Measurements from ENCODE around the gene LIPE. TPM values are rescaled to one million over a fixed set of nuclear protein-coding genes. Genes with fewer than 3 reads are reported as not detected.
A peak's percentile ranks its signal among the peaks of the same experiment; 100 is the strongest.

LIPE gene
- total and polyA plus RNA-seq, 4 donors = 6.7 to 34.2 (median 20.1) TPM

DNA sequence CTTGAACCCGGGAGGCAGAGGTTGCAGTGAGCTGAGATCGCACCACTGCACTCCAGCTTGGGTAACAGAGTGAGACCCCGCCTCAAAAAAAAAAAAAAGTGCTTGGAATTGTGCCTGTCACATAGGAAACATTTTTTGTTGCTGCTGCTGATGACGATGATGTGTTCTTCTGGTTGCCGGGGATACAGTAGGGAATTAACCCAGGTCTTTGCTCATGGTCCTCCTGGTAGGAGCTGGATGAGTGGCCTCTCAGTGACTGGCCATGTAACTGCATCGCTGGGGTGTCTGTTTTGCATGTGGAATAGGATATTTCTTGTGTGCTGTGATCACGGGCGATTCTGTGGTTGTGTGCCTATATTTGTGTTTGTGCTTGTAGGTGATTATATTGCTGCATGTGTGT, 32.4 kb downstream of the LIPE start:
- peaks cover 29% of the 10 kb centered on the region for H3K4me1 ChIP-seq (ENCODE audit: control insufficient read depth, insufficient read depth, low read length)
- WGBS (ENCODE audit: insufficient coverage) = 79% methylated on average over 8 of the region's 8 CpGs
- H3K9me3 ChIP-seq (ENCODE audit: control insufficient read depth, insufficient read depth, low read length) = no peaks in the 10 kb centered on the region
- no peak overlapping the region for H3K27ac ChIP-seq (ENCODE audit: low read depth, low read length)
- H3K4me3 ChIP-seq (ENCODE audit: low read depth, low read length) = no peak overlapping the region
- no peaks in the 10 kb centered on the region for H3K36me3 ChIP-seq (ENCODE audit: control insufficient read depth, insufficient read depth, low read length)
- no peak for DNase-seq (ENCODE audit: low read depth in 4 of 6, low spot score in 6 of 6)
- peaks cover 10% of the 10 kb centered on the region for H3K27me3 ChIP-seq (ENCODE audit: control insufficient read depth, insufficient read depth, low read length)

GRCh38 chr19:42392165-42392564, 35.0 kb downstream of the LIPE start:
- WGBS (ENCODE audit: insufficient coverage) = 87% methylated on average over 3 of the region's 4 CpGs
- peaks cover 14% of the 10 kb centered on the region for H3K27me3 ChIP-seq (ENCODE audit: control insufficient read depth, insufficient read depth, low read length)
- DNase-seq (ENCODE audit: low read depth in 4 of 6, low spot score in 6 of 6) = no peak
- no peaks in the 10 kb centered on the region for H3K9me3 ChIP-seq (ENCODE audit: control insufficient read depth, insufficient read depth, low read length)
- no peak overlapping the region for H3K4me3 ChIP-seq (ENCODE audit: low read depth, low read length)
- H3K36me3 ChIP-seq (ENCODE audit: control insufficient read depth, insufficient read depth, low read length) = no peaks in the 10 kb centered on the region
- peaks cover 19% of the 10 kb centered on the region for H3K4me1 ChIP-seq (ENCODE audit: control insufficient read depth, insufficient read depth, low read length)
- H3K27ac ChIP-seq (ENCODE audit: low read depth, low read length) = no peak overlapping the region

DNA sequence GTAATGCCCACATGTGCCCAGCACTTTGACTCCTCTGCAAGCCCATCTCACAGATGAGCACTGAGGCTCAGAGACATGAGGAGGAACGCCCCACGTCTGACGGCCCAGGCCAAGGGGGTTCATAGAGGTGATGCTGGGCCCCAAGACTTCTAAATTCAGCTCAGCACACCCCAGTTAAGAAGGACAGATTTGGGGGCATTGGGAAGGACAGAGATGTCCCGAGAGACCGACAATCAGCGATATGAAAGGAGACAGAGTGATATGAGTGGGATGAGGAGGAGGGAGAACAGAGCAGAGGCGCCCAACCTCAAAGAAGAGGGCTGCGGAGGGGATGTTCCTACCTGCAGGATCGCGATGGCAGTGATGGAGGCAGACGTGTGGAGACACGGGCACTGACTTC, 37.3 kb downstream of the LIPE start, which contains the start of gene CNFN:
TSS of gene CNFN (minus strand) at position 399 of the 400 bp plus-strand sequence. CDS start 1,260 bp downstream, outside the sequence.
- peaks cover 14% of the 10 kb centered on the region for H3K27me3 ChIP-seq (ENCODE audit: control insufficient read depth, insufficient read depth, low read length)
- H3K27ac ChIP-seq (ENCODE audit: low read depth, low read length) = no peak within 1 kb of the TSS
- peaks cover 11% of the 10 kb centered on the region for H3K4me1 ChIP-seq (ENCODE audit: control insufficient read depth, insufficient read depth, low read length)
- H3K9me3 ChIP-seq (ENCODE audit: control insufficient read depth, insufficient read depth, low read length) = no peaks in the 10 kb centered on the region
- no peak within 1 kb of the TSS for H3K4me3 ChIP-seq (ENCODE audit: low read depth, low read length)
- H3K36me3 ChIP-seq (ENCODE audit: control insufficient read depth, insufficient read depth, low read length) = no peaks in the 10 kb centered on the region
- no peak for DNase-seq (ENCODE audit: low read depth in 4 of 6, low spot score in 6 of 6)
- whole genome bisulfite sequencing (ENCODE audit: insufficient coverage) = 41% methylated on average over 9 of the region's 12 CpGs

GRCh38 chr19:42388851-42389489, 38.2 kb downstream of the LIPE start:
- DNase-seq (ENCODE audit: low read depth in 4 of 6, low spot score in 6 of 6) = no peak
- H3K4me1 ChIP-seq (ENCODE audit: control insufficient read depth, insufficient read depth, low read length) = peaks cover 11% of the 10 kb centered on the region
- H3K27ac ChIP-seq (ENCODE audit: low read depth, low read length) = no peak overlapping the region
- no peak overlapping the region for H3K4me3 ChIP-seq (ENCODE audit: low read depth, low read length)
- WGBS (ENCODE audit: insufficient coverage) = 82% methylated on average over 16 of the region's 20 CpGs
- no peaks in the 10 kb centered on the region for H3K9me3 ChIP-seq (ENCODE audit: control insufficient read depth, insufficient read depth, low read length)
- H3K36me3 ChIP-seq (ENCODE audit: control insufficient read depth, insufficient read depth, low read length) = no peaks in the 10 kb centered on the region
- H3K27me3 ChIP-seq (ENCODE audit: control insufficient read depth, insufficient read depth, low read length) = peaks cover 14% of the 10 kb centered on the region

DNA sequence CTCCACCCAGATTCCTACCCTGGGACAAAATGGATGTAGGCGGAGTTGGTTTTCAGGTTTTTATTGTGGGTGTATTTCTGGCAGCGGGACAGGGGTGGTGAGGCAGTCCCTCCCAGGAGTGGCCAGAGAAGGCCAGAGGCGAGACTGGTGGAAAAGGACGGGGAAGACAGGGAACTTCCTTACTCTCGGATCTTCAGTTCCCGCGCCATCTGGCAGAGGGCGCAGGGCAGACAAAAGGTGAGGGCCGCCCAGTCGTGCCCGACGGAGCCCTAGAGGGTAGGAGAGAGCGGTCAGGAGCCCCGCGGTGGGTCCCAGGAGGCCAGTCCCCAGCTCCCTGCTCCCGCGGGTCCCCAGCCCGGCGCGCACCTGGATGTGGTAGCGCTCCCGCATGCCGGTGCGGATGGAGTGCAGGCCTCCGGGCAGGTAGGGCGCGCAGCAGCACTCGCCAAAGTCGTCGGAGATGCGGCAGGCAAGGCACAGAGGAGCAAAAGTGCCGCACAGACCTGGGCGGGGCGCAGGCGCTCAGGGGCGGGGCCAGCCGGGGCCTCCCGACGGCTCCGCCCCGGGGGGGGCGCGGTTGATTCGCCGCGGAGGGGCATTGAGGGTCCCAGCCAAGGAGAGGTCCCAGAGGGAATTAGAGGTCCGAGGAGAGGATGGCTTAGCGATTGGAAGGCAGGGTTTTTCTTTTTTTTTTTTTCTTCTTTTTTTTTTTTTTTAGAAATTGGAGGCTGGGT, 40.0 kb downstream of the LIPE start:
- Histone ChIP-seq H3K9me3 (ENCODE audit: control insufficient read depth, insufficient read depth, low read length) (no peaks in the 10 kb centered on the region), H3K4me3 (ENCODE audit: low read depth, low read length) (peak overlapping the region; percentile 37), H3K27me3 (ENCODE audit: control insufficient read depth, insufficient read depth, low read length) (peaks cover 14% of the 10 kb centered on the region), H3K4me1 (ENCODE audit: control insufficient read depth, insufficient read depth, low read length) (peaks cover 11% of the 10 kb centered on the region), H3K27ac (ENCODE audit: low read depth, low read length) (no peak overlapping the region), H3K36me3 (ENCODE audit: control insufficient read depth, insufficient read depth, low read length) (no peaks in the 10 kb centered on the region)
- 2% methylated on average over 41 of the region's 48 CpGs for WGBS (ENCODE audit: insufficient coverage)
- DNase-seq (ENCODE audit: low read depth in 4 of 6, low spot score in 6 of 6) = peak in 2 of 6 donors; percentile 46 to 60

DNA sequence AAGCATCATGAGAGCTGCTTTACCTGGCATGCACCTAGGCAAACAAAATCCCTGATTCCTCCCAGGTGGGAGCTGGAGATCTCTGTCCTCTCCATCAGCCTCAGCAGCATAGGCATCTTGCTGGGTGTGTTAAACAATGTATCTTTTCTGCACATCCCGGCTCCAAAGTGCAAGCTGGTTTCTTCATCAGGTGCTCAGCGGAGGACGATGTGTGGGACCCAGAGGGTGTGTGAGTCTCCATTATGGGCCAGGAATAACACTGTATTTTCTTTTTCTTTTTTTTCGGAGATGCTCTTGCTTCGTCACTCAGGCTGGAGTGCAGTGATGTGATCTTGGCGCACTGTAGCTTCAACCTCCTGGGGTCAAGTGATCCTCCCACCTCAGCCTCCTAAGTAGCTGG, 47.0 kb downstream of the LIPE start:
- H3K27ac ChIP-seq (ENCODE audit: low read depth, low read length) = no peak overlapping the region
- H3K27me3 ChIP-seq (ENCODE audit: control insufficient read depth, insufficient read depth, low read length) = no peaks in the 10 kb centered on the region
- no peaks in the 10 kb centered on the region for H3K9me3 ChIP-seq (ENCODE audit: control insufficient read depth, insufficient read depth, low read length)
- H3K4me3 ChIP-seq (ENCODE audit: low read depth, low read length) = no peak overlapping the region
- peaks cover 22% of the 10 kb centered on the region for H3K36me3 ChIP-seq (ENCODE audit: control insufficient read depth, insufficient read depth, low read length)
- 74% methylated on average over 5 of the region's 6 CpGs for WGBS (ENCODE audit: insufficient coverage)
- DNase-seq (ENCODE audit: low read depth in 4 of 6, low spot score in 6 of 6) = no peak
- peaks cover 4% of the 10 kb centered on the region for H3K4me1 ChIP-seq (ENCODE audit: control insufficient read depth, insufficient read depth, low read length)

GRCh38 chr19:42378225-42379215, 48.7 kb downstream of the LIPE start:
- no peak overlapping the region for H3K4me3 ChIP-seq (ENCODE audit: low read depth, low read length)
- no peaks in the 10 kb centered on the region for H3K9me3 ChIP-seq (ENCODE audit: control insufficient read depth, insufficient read depth, low read length)
- no peak for DNase-seq (ENCODE audit: low read depth in 4 of 6, low spot score in 6 of 6)
- H3K36me3 ChIP-seq (ENCODE audit: control insufficient read depth, insufficient read depth, low read length) = peaks cover 38% of the 10 kb centered on the region
- H3K27ac ChIP-seq (ENCODE audit: low read depth, low read length) = no peak overlapping the region
- H3K27me3 ChIP-seq (ENCODE audit: control insufficient read depth, insufficient read depth, low read length) = no peaks in the 10 kb centered on the region
- WGBS (ENCODE audit: insufficient coverage) = 83% methylated on average over 12 of the region's 17 CpGs
- H3K4me1 ChIP-seq (ENCODE audit: control insufficient read depth, insufficient read depth, low read length) = peaks cover 4% of the 10 kb centered on the region

GRCh38 chr19:42376177-42376555, 51.0 kb downstream of the LIPE start:
- Histone ChIP-seq H3K36me3 (ENCODE audit: control insufficient read depth, insufficient read depth, low read length) (peaks cover 57% of the 10 kb centered on the region), H3K4me1 (ENCODE audit: control insufficient read depth, insufficient read depth, low read length) (peaks cover 4% of the 10 kb centered on the region), H3K4me3 (ENCODE audit: low read depth, low read length) (no peak overlapping the region), H3K9me3 (ENCODE audit: control insufficient read depth, insufficient read depth, low read length) (no peaks in the 10 kb centered on the region), H3K27me3 (ENCODE audit: control insufficient read depth, insufficient read depth, low read length) (no peaks in the 10 kb centered on the region), H3K27ac (ENCODE audit: low read depth, low read length) (no peak overlapping the region)
- WGBS (ENCODE audit: insufficient coverage) = 98% methylated on average over 15 of the region's 17 CpGs
- no peak for DNase-seq (ENCODE audit: low read depth in 4 of 6, low spot score in 6 of 6)

DNA sequence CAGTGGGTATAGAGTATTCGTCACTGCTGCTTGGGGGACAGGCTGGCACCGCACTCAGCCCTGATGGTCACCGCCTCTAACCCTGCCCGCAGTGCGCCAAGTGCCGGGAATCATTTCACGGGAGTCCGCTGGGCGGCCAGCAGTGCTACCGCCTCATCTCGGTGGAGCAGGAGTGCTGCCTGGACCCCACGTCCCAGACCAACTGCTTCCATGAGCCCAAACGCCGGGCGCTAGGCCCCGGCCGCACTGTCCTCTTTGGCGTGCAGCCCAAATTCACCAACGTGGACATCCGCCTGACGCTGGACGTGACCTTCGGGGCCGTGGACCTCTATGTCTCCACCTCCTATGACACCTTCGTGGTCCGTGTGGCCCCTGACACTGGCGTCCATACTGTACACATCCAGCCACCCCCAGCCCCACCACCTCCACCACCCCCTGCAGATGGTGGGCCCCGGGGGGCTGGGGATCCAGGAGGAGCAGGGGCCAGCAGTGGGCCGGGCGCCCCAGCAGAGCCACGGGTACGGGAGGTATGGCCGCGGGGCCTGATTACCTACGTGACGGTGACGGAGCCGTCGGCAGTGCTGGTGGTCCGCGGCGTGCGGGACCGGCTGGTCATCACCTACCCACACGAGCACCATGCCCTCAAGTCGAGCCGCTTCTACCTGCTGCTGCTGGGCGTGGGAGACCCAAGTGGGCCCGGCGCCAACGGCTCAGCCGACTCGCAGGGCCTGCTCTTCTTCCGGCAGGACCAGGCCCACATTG, 51.6 kb downstream of the LIPE start:
- WGBS (ENCODE audit: insufficient coverage) = 96% methylated on average over 51 of the region's 54 CpGs
- H3K36me3 ChIP-seq (ENCODE audit: control insufficient read depth, insufficient read depth, low read length) = peaks cover 62% of the 10 kb centered on the region
- H3K27me3 ChIP-seq (ENCODE audit: control insufficient read depth, insufficient read depth, low read length) = no peaks in the 10 kb centered on the region
- peaks cover 4% of the 10 kb centered on the region for H3K4me1 ChIP-seq (ENCODE audit: control insufficient read depth, insufficient read depth, low read length)
- H3K4me3 ChIP-seq (ENCODE audit: low read depth, low read length) = no peak overlapping the region
- DNase-seq (ENCODE audit: low read depth in 4 of 6, low spot score in 6 of 6) = no peak
- no peak overlapping the region for H3K27ac ChIP-seq (ENCODE audit: low read depth, low read length)
- no peaks in the 10 kb centered on the region for H3K9me3 ChIP-seq (ENCODE audit: control insufficient read depth, insufficient read depth, low read length)
